ENCODE data around the gene PIN4. TPM values are rescaled to one million over a fixed set of nuclear protein-coding genes. Genes with fewer than 3 reads are reported as not detected.
"Not testable (repeated sequence)": the region's sequence is repeated elsewhere in the genome, so short reads cannot be mapped to it uniquely, and the experiment has no call there.

Gene PIN4
- total RNA-seq, 1 donor from 2014 or later = 14.0 TPM

DNA sequence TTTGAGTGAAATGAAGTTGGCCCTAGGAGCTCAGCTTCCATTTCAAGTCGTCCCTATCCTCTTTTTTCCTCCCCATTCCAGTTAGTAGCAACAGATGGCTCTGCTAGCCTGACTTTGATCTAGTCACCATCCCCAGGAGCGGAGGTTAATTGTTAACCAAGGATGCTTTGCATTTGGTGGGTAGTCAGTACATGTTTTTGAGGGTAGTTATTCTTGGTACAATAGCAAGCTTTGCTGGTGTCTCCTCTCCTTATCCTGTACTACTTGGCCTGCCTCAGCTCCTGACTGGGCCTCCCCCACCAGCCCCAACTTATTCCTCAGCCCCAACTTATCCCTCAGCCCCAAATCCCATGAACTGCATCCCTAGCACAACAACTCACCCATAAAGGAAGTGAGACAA is 35.0 kb upstream of the PIN4 start:
- Mint-ChIP-seq H3K27me3 (ENCODE audit: low read depth) (no peaks in the 10 kb centered on the region), H3K36me3 (ENCODE audit: low read depth) (peaks cover 7% of the 10 kb centered on the region), H3K4me1 (peaks cover 32% of the 10 kb centered on the region), H3K4me3 (no peak overlapping the region), H3K27ac (ENCODE audit: unreplicated experiment) (peak overlapping the region; percentile 27), H3K9me3 (peaks cover 2% of the 10 kb centered on the region)
- no peak for TF ChIP-seq CTCF (conservative IDR thresholded peaks at IDR 0.05)
- DNase-seq (ENCODE audit: low read depth, low spot score) = no peak

- no peak overlapping the region for H3K27ac Mint-ChIP-seq (ENCODE audit: unreplicated experiment)
- no peak for TF ChIP-seq CTCF (conservative IDR thresholded peaks at IDR 0.05)
- peaks cover 29% of the 10 kb centered on the region for H3K9me3 Mint-ChIP-seq
- DNase-seq (ENCODE audit: low read depth, low spot score) = no peak
- H3K4me1 Mint-ChIP-seq = no peaks in the 10 kb centered on the region
- H3K4me3 Mint-ChIP-seq = no peak overlapping the region
- peaks cover 15% of the 10 kb centered on the region for H3K36me3 Mint-ChIP-seq (ENCODE audit: low read depth)
- no peaks in the 10 kb centered on the region for H3K27me3 Mint-ChIP-seq (ENCODE audit: low read depth)
Observed at GRCh38 chrX:72158773-72159172, 22.8 kb upstream of the PIN4 start.

DNA sequence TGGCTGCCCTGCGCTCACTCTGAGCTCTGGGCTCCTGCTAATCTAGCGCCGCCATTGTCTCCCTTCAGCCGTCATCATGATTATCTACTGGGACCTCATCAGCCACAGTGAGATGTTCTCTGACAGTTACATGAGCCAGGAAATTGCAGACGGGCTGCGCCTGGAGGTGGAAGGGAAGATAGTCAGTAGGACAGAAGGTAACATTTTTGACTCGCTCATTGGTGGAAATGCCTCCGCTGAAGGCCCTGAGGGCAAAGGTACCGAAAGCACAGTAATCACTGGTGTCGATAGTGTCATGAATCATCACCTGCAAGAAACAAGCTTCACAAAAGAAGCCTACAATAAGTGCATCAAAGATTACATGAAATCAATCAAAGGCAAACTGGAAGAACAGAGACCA is 21.8 kb upstream of the PIN4 start:
- H3K9me3 Mint-ChIP-seq = peaks cover 29% of the 10 kb centered on the region
- no peaks in the 10 kb centered on the region for H3K27me3 Mint-ChIP-seq (ENCODE audit: low read depth)
- TF ChIP-seq CTCF (conservative IDR thresholded peaks at IDR 0.05) = no peak
- H3K27ac Mint-ChIP-seq (ENCODE audit: unreplicated experiment) = no peak overlapping the region
- DNase-seq (ENCODE audit: low read depth, low spot score) = no peak
- no peak overlapping the region for H3K4me3 Mint-ChIP-seq
- H3K36me3 Mint-ChIP-seq (ENCODE audit: low read depth) = peaks cover 15% of the 10 kb centered on the region
- no peaks in the 10 kb centered on the region for H3K4me1 Mint-ChIP-seq

- TF ChIP-seq CTCF (conservative IDR thresholded peaks at IDR 0.05) = no peak
Observed at GRCh38 chrX:72165551-72165950, 16.0 kb upstream of the PIN4 start.

DNA sequence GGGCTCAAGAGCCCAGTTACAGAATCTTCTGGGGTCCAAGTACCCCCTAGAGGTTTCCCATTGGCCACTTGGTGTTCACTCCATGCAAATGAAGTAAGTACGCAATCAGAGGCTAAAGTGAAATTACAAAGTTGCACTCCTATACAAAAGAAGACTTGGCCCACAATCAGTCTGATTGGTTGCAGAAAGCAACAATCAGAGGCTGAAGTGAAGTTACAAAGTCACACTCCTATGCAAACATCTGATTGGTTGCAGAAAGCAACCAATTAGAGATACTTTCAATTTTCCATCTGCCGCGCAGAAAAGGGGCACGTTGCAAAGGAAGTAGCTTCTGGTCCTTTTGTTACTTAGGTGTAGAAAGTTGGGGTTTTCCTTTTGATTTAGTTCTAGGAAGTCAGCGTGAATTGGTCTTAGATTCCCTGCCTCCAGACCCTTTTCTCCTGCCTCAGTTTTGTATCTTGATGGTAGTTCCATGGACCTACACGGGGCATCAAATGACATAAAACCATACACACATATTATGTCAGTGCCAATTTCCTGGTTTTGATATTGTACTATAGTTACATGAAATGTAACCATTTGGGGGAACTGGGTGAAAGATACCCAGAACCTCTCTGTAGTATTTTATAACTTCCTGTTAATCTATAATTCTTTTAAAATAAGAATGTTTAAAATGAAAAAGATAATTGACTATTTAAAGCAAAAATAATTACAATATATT is 12.4 kb upstream of the PIN4 start:
- Mint-ChIP-seq H3K4me3 (no peak overlapping the region), H3K9me3 (no peaks in the 10 kb centered on the region), H3K4me1 (no peaks in the 10 kb centered on the region), H3K36me3 (ENCODE audit: low read depth) (no peaks in the 10 kb centered on the region), H3K27me3 (ENCODE audit: low read depth) (no peaks in the 10 kb centered on the region), H3K27ac (ENCODE audit: unreplicated experiment) (no peak overlapping the region)
- no peak for TF ChIP-seq CTCF (conservative IDR thresholded peaks at IDR 0.05)
- DNase-seq (ENCODE audit: low read depth, low spot score) = no peak

More at GRCh38 chrX:72165551-72165950, 16.0 kb upstream of the PIN4 start:
- no peak overlapping the region for H3K27ac Mint-ChIP-seq (ENCODE audit: unreplicated experiment)
- no peak for DNase-seq (ENCODE audit: low read depth, low spot score)
- no peaks in the 10 kb centered on the region for H3K27me3 Mint-ChIP-seq (ENCODE audit: low read depth)
- H3K4me1 Mint-ChIP-seq = no peaks in the 10 kb centered on the region
- H3K4me3 Mint-ChIP-seq = no peak overlapping the region
- H3K36me3 Mint-ChIP-seq (ENCODE audit: low read depth) = no peaks in the 10 kb centered on the region
- H3K9me3 Mint-ChIP-seq = peaks cover 5% of the 10 kb centered on the region

- H3K27me3 Mint-ChIP-seq (ENCODE audit: low read depth); H3K27ac Mint-ChIP-seq (ENCODE audit: unreplicated experiment); H3K9me3 Mint-ChIP-seq; H3K36me3 Mint-ChIP-seq (ENCODE audit: low read depth); DNase-seq (ENCODE audit: low read depth, low spot score); H3K4me3 Mint-ChIP-seq; H3K4me1 Mint-ChIP-seq: not testable (repeated sequence)
Observed at GRCh38 chrX:72176289-72176688, 5.3 kb upstream of the PIN4 start.

Measured in neural crest cell (in vitro differentiated cells).